ENCODE data around the gene CHMP4B. TPM values are rescaled to one million over a fixed set of nuclear protein-coding genes. Genes with fewer than 3 reads are reported as not detected.

CHMP4B gene
- total and polyA plus RNA-seq, 7 donors: 72.5 to 267 (median 151) TPM

GRCh38 chr20:33826270-33826897, 15.2 kb downstream of the CHMP4B start:
- H3K4me3 ChIP-seq: no peak overlapping the region
- ATAC-seq (no peak), DNase-seq (no peak)
- H3K27ac ChIP-seq: no peak overlapping the region
- H3K4me1 ChIP-seq: peaks cover 84% of the 10 kb centered on the region
- TF ChIP-seq CTCF (IDR thresholded peaks at IDR 0.05): no peak
- no peaks in the 10 kb centered on the region for H3K27me3 ChIP-seq (ENCODE audit: insufficient read depth in 3 of 3, low read length in 2 of 3)
- intact Hi-C loops (cut with DNase I): no loop called here
- WGBS, 3 donors: 76 to 87% (median 85%) methylated on average over 5 of the region's 5 CpGs
- H3K9me3 ChIP-seq: no peaks in the 10 kb centered on the region
- no peaks in the 10 kb centered on the region for H3K36me3 ChIP-seq (ENCODE audit: insufficient read depth in 1 of 2, low read depth in 1 of 2)

DNA sequence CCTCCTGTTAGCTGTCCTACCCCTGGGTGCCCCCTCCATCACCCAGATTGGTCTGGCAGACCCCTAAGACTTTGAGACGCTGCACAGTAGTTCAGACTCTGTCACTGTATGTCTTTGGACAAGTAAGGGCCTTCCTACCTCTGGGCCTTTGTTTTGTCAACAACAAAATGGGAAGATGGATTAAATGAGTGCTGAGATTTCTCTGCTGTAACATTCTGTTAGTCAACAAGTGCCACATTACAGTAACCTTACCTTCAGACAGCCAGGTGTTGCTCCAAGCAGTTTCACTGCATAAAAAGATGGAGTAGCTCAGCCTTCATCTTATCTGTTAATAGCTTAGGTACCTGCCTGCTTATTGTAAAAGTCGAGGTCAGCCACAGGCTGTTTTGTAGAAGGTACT, 16.0 kb downstream of the CHMP4B start:
- WGBS, 3 donors: 83 to 88% (median 87%) methylated on average over 2 of the region's 2 CpGs
- intact Hi-C loops (cut with DNase I): no loop called here
- peaks cover 83% of the 10 kb centered on the region for H3K4me1 ChIP-seq
- H3K4me3 ChIP-seq: no peak overlapping the region
- H3K27me3 ChIP-seq (ENCODE audit: insufficient read depth in 3 of 3, low read length in 2 of 3): no peaks in the 10 kb centered on the region
- peak overlapping the region; percentile 77 for H3K27ac ChIP-seq
- no peak for ATAC-seq
- no peak for TF ChIP-seq CTCF (IDR thresholded peaks at IDR 0.05)
- H3K9me3 ChIP-seq: no peaks in the 10 kb centered on the region
- no peaks in the 10 kb centered on the region for H3K36me3 ChIP-seq (ENCODE audit: insufficient read depth in 1 of 2, low read depth in 1 of 2)
- no peak for DNase-seq

DNA sequence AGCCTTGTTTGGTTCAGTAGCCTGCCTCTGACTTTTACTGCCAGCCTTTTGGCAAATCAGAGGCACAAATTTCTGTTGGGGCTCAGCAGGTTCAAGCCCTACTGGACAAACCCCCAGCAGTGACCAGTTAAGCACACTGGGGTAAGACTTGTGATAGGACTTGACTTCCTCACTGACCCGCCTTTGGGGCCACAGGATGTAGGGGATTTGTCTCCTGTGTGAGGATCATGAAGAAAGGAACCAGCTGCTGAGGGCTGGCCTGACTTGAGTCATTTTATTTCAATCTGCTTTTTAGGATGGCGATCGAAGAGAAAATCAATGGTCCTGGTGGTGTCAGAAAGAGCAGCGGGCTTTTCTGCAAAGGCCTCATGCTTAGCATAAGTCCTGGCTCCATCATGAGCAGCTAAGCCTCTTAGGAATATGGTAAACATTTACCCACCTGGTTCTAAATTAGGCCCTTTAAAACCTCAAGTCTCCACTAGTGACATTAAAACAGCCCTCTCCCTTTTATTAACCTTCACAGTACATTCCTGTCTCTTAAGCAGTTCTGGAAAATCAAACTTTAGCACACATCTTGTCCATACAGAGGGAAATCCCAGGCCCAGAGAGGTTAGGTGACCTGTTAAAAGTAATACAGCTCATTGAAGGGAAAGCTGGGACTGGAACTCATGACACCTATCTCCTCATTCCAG, 16.6 kb downstream of the CHMP4B start:
- no peak for TF ChIP-seq CTCF (IDR thresholded peaks at IDR 0.05)
- H3K36me3 ChIP-seq (ENCODE audit: insufficient read depth in 1 of 2, low read depth in 1 of 2): no peaks in the 10 kb centered on the region
- no peak for DNase-seq
- H3K4me1 ChIP-seq: peaks cover 81% of the 10 kb centered on the region
- intact Hi-C loops (cut with DNase I): no loop called here
- H3K27me3 ChIP-seq (ENCODE audit: insufficient read depth in 3 of 3, low read length in 2 of 3): no peaks in the 10 kb centered on the region
- no peaks in the 10 kb centered on the region for H3K9me3 ChIP-seq
- no peak overlapping the region for H3K4me3 ChIP-seq
- no peak for ATAC-seq
- WGBS, 3 donors: 58 to 76% (median 65%) methylated on average over 4 of the region's 4 CpGs
- peak overlapping the region; percentile 77 for H3K27ac ChIP-seq

GRCh38 chr20:33828326-33828844, 17.2 kb downstream of the CHMP4B start:
- H3K4me1 ChIP-seq: peaks cover 79% of the 10 kb centered on the region
- H3K9me3 ChIP-seq: no peaks in the 10 kb centered on the region
- H3K4me3 ChIP-seq: peak overlapping the region; percentile 8
- 21 to 34% (median 28%) methylated on average over 9 of the region's 9 CpGs for WGBS, 3 donors
- no peak for TF ChIP-seq CTCF (IDR thresholded peaks at IDR 0.05)
- intact Hi-C loops (cut with DNase I): no loop called here
- H3K36me3 ChIP-seq (ENCODE audit: insufficient read depth in 1 of 2, low read depth in 1 of 2): no peaks in the 10 kb centered on the region
- no peaks in the 10 kb centered on the region for H3K27me3 ChIP-seq (ENCODE audit: insufficient read depth in 3 of 3, low read length in 2 of 3)
- peak overlapping the region; percentile 77 for H3K27ac ChIP-seq
- ATAC-seq (peak; percentile 14 to 74 (median 62)), DNase-seq (no peak)

Measured in psoas muscle (tissue), 8 donors.